Breast epithelium (tissue), 4 donors: ENCODE results near the gene ARPP19. TPM values are rescaled to one million over a fixed set of nuclear protein-coding genes. Genes with fewer than 3 reads are reported as not detected.

ENCODE experiments used
- DNase-seq, 2 donors: peaks; one replicate each; pipeline ENCODE4 v3.0.0-alpha.2; 2019; ENCODE audit warnings: low spot score in 2 of 2
- H3K27ac ChIP-seq, 2 donors: fragments of 200-600 bp; sonication (generic) in 1 of 2; one replicate each; pipeline ENCODE4 v1.5.1; 2016 to 2019; ENCODE audit warnings: mild to moderate bottlenecking in 1 of 2
- H3K27me3 ChIP-seq, 2 donors: fragments of 200-600 bp; sonication (generic) in 1 of 2; one replicate each; pipeline versions ENCODE4 v1.5.1 to v1.6.0; 2017 to 2019; ENCODE audit warnings: control low read depth in 1 of 2, mild to moderate bottlenecking in 1 of 2
- H3K36me3 ChIP-seq: fragments of 200-600 bp; one replicate; pipeline ENCODE4 v1.5.1; 2019
- H3K4me1 ChIP-seq, 2 donors: fragments of 200-600 bp; sonication (generic); one replicate each; pipeline ENCODE4 v1.5.1; 2016 to 2019; ENCODE audit warnings: control low read depth in 1 of 2
- H3K4me3 ChIP-seq, 3 donors: fragments of 200-600 bp; sonication (generic); 1 replicate in 2 of 3; 2 replicates in 1 of 3; pipeline ENCODE4 v1.5.1; 2016 to 2019; ENCODE audit warnings: mild to moderate bottlenecking in 3 of 3, moderate library complexity in 2 of 3
- H3K9me3 ChIP-seq, 2 donors: fragments of 200-600 bp; sonication (generic) in 1 of 2; one replicate each; pipeline ENCODE4 v1.5.1; 2016 to 2019; ENCODE audit warnings: control low read depth in 1 of 2
- POLR2A ChIP-seq: fragments of 450-650 bp; IDR thresholded peaks from one replicate; pipeline ENCODE4 v1.6.1; 2016; ENCODE audit warnings: antibody characterized with exemption, mild to moderate bottlenecking, moderate library complexity
- POLR2AphosphoS5 ChIP-seq, 3 donors: sonication (generic); formaldehyde crosslinking; IDR thresholded peaks; one replicate each; pipeline ENCODE4 v1.6.1; 2017; ENCODE audit warnings: antibody characterized with exemption in 3 of 3
- intact Hi-C: fragments of 100-400 bp; cut with DNase I; formaldehyde crosslinking; loops from one replicate; pipeline ENCODE4 v1.15.1; 2023; ENCODE audit warnings: low total_unique reads
- total RNA-seq, 3 donors: library from RNA; depleted of rRNA; stranded (reverse); fragments of >200 nt; gene quantifications; one replicate each; pipeline ENCODE4 v1.1.0, GENCODE V29; 2016
- TF ChIP-seq, protein P1 (sequence below), 3 donors: fragments of 450-650 bp; IDR thresholded peaks; one replicate each; pipeline ENCODE4 v1.5.1; 2016 to 2017; ENCODE audit warnings: antibody characterized with exemption in 3 of 3, mild to moderate bottlenecking in 3 of 3, moderate library complexity in 3 of 3

Gene ARPP19
- total RNA-seq, 3 donors from 2014 or later: 111 to 158 (median 151) TPM

GRCh38 chr15:52499506-52499905 is 69.3 kb downstream of the ARPP19 start:
- Histone ChIP-seq H3K4me3 (no peak overlapping the region), H3K27me3 (no peaks in the 10 kb centered on the region), H3K9me3 (no peaks in the 10 kb centered on the region), H3K36me3 (no peaks in the 10 kb centered on the region), H3K27ac (no peak overlapping the region), H3K4me1 (no peaks in the 10 kb centered on the region)
- TF ChIP-seq, protein P1, sequence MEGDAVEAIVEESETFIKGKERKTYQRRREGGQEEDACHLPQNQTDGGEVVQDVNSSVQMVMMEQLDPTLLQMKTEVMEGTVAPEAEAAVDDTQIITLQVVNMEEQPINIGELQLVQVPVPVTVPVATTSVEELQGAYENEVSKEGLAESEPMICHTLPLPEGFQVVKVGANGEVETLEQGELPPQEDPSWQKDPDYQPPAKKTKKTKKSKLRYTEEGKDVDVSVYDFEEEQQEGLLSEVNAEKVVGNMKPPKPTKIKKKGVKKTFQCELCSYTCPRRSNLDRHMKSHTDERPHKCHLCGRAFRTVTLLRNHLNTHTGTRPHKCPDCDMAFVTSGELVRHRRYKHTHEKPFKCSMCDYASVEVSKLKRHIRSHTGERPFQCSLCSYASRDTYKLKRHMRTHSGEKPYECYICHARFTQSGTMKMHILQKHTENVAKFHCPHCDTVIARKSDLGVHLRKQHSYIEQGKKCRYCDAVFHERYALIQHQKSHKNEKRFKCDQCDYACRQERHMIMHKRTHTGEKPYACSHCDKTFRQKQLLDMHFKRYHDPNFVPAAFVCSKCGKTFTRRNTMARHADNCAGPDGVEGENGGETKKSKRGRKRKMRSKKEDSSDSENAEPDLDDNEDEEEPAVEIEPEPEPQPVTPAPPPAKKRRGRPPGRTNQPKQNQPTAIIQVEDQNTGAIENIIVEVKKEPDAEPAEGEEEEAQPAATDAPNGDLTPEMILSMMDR (IDR thresholded peaks at IDR 0.05): no peak
- TF ChIP-seq POLR2AphosphoS5 (IDR thresholded peaks at IDR 0.05) (no peak), POLR2A (no peak)
- intact Hi-C loops: no loop called here
- no peak for DNase-seq

GRCh38 chr15:52498706-52499105 is 70.1 kb downstream of the ARPP19 start:
- no peaks in the 10 kb centered on the region for H3K36me3 ChIP-seq
- no peak overlapping the region for H3K4me3 ChIP-seq
- H3K27ac ChIP-seq: no peak overlapping the region
- TF ChIP-seq POLR2A (no peak), POLR2AphosphoS5 (IDR thresholded peaks at IDR 0.05) (no peak)
- TF ChIP-seq, protein P1 (IDR thresholded peaks at IDR 0.05): no peak
- DNase-seq: no peak
- no peaks in the 10 kb centered on the region for H3K9me3 ChIP-seq
- no peaks in the 10 kb centered on the region for H3K27me3 ChIP-seq
- H3K4me1 ChIP-seq: no peaks in the 10 kb centered on the region
- intact Hi-C loops: no loop called here

Other genes starting within 250 kb of the ARPP19 start
- gene MYO5A, start 40.1 kb downstream of the ARPP19 start, total RNA-seq: 10 to 100 TPM; 34.1 to 77.4 (median 34.4) TPM
- 100 to 1,000 TPM; 157 to 215 (median 168) TPM for gene ATOSA, start 110.4 kb upstream of the ARPP19 start, total RNA-seq
- not detected for gene ONECUT1, start 221.3 kb upstream of the ARPP19 start, total RNA-seq